Measurements from ENCODE around the gene CELA2B. TPM values are rescaled to one million over a fixed set of nuclear protein-coding genes. Genes with fewer than 3 reads are reported as not detected.

Gene CELA2B
- total and polyA plus RNA-seq, 7 donors = 0.36 TPM; not detected in 6

DNA sequence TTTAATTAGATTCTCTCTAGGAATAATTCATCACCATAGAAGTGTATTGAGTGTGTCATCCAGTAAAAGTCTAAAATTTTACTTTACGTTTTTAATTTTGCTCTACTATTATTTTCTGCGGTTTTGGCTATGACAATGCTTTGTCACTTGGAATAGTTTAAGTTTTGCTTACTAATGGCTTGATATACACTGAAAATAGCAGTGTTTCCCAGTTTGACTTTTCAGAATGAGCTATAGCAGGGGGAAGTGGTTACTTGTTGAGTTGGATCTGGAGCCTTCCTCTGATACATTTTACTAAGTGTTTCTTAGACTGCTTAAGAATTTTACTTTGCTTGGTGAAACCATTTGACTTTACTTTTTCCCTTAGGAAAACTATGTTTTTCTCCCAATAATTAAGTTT, 55.8 kb downstream of the CELA2B start:
- 87 to 92% (median 91%) methylated on average over 2 of the region's 2 CpGs for WGBS, 3 donors
- Histone ChIP-seq H3K4me3 (no peak overlapping the region), H3K4me1 (peaks cover 8% of the 10 kb centered on the region), H3K9me3 (no peaks in the 10 kb centered on the region), H3K27me3 (ENCODE audit: insufficient read depth in 3 of 3, low read length in 2 of 3) (no peaks in the 10 kb centered on the region), H3K27ac (no peak overlapping the region), H3K36me3 (ENCODE audit: insufficient read depth in 1 of 2, low read depth in 1 of 2) (peaks cover 0 to 68% of the 10 kb centered on the region in 2 donors)
- ATAC-seq (no peak), DNase-seq (no peak)
- TF ChIP-seq, protein P1, sequence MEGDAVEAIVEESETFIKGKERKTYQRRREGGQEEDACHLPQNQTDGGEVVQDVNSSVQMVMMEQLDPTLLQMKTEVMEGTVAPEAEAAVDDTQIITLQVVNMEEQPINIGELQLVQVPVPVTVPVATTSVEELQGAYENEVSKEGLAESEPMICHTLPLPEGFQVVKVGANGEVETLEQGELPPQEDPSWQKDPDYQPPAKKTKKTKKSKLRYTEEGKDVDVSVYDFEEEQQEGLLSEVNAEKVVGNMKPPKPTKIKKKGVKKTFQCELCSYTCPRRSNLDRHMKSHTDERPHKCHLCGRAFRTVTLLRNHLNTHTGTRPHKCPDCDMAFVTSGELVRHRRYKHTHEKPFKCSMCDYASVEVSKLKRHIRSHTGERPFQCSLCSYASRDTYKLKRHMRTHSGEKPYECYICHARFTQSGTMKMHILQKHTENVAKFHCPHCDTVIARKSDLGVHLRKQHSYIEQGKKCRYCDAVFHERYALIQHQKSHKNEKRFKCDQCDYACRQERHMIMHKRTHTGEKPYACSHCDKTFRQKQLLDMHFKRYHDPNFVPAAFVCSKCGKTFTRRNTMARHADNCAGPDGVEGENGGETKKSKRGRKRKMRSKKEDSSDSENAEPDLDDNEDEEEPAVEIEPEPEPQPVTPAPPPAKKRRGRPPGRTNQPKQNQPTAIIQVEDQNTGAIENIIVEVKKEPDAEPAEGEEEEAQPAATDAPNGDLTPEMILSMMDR (IDR thresholded peaks at IDR 0.05) = no peak
- intact Hi-C loops (cut with DNase I) = loop anchor here in 1 of 2 donors (10.0 kb wide), 1 partner anchor 93 kb away; no protein-coding TSS in a partner anchor

DNA sequence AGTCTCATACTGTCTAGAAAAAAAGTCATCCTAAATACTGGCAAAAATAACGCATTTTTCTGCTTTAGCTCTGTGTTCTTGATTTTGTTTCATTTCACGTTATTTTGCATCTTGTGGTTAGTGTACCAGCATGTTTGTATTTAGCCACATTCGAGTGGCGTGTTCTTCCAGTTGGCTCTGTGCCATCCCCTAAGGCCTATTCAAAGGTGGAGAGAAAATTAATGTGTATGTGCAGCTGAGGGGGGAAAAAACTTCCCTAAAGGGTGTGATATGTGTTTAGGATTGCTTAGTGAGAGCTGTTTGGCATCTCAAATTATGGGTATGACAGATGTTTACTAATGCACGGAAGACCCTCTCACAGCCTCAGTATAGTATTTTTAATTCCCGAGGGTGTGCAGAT, 62.9 kb downstream of the CELA2B start:
- Histone ChIP-seq H3K27ac (no peak overlapping the region), H3K27me3 (ENCODE audit: insufficient read depth in 3 of 3, low read length in 2 of 3) (no peaks in the 10 kb centered on the region), H3K9me3 (no peaks in the 10 kb centered on the region), H3K36me3 (ENCODE audit: insufficient read depth in 1 of 2, low read depth in 1 of 2) (peaks cover 6 to 99% of the 10 kb centered on the region in 2 donors), H3K4me1 (no peaks in the 10 kb centered on the region), H3K4me3 (no peak overlapping the region)
- TF ChIP-seq, protein P1 (IDR thresholded peaks at IDR 0.05) = no peak
- WGBS, 3 donors = 68 to 87% (median 77%) methylated on average over 6 of the region's 6 CpGs
- DNase-seq (no peak), ATAC-seq (no peak)
- intact Hi-C loops (cut with DNase I) = loop anchor here in 1 of 2 donors (10.0 kb wide), 1 partner anchor 86 kb away; no protein-coding TSS in a partner anchor

DNA sequence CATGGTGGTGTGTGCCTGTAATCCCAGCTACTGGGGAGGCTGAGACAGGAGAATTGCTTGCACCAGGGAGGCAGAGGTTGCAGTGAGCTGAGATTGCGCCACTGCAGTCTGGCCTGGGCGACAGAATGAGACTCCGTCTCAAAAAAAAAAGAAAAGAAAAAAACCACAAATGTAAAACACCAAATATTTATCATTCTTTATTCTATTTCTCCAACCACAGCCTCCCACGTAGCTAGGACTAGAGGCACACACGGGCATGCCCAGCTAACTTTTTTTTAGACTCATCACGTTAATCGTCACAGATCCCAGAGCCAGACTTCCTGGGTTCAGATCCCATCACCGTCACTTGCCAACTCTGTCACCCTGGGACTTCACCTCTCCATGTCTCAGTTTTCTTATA, 64.3 kb downstream of the CELA2B start:
- intact Hi-C loops (cut with DNase I) = no loop called here
- DNase-seq (no peak), ATAC-seq (no peak)
- peaks cover 10 to 97% of the 10 kb centered on the region in 2 donors for H3K36me3 ChIP-seq (ENCODE audit: insufficient read depth in 1 of 2, low read depth in 1 of 2)
- WGBS, 3 donors = 86 to 93% (median 88%) methylated on average over 8 of the region's 8 CpGs
- H3K27me3 ChIP-seq (ENCODE audit: insufficient read depth in 3 of 3, low read length in 2 of 3) = no peaks in the 10 kb centered on the region
- no peak overlapping the region for H3K4me3 ChIP-seq
- no peaks in the 10 kb centered on the region for H3K4me1 ChIP-seq
- no peaks in the 10 kb centered on the region for H3K9me3 ChIP-seq
- TF ChIP-seq, protein P1 (IDR thresholded peaks at IDR 0.05) = no peak
- H3K27ac ChIP-seq = no peak overlapping the region

Other genes starting within 250 kb of the CELA2B start
- under 1 TPM in 2 of 4 donors, not detected in 2; 0.06 to 0.24 TPM for gene FHAD1, start 228.9 kb upstream of the CELA2B start, total RNA-seq
- under 1 TPM in 1 of 3 donors, not detected in 2; 0.03 TPM for gene FHAD1, start 228.9 kb upstream of the CELA2B start, polyA plus RNA-seq
- 1 to 10 TPM; 4.8 to 6.9 (median 6.5) TPM for gene EFHD2, start 66.2 kb upstream of the CELA2B start, total RNA-seq
- gene EFHD2, start 66.2 kb upstream of the CELA2B start, polyA plus RNA-seq = 1 to 10 TPM; 2.3 to 5.4 (median 4.3) TPM
- under 1 TPM in 1 of 4 donors, not detected in 3; 0.17 TPM for gene CTRC, start 37.7 kb upstream of the CELA2B start, total RNA-seq
- under 1 TPM in 2 of 3 donors, not detected in 1; 0.08 to 0.68 TPM for gene CTRC, start 37.7 kb upstream of the CELA2B start, polyA plus RNA-seq
- 1 to 10 TPM in 1 of 4 donors, not detected in 3; 2.1 TPM for gene CELA2A, start 19.4 kb upstream of the CELA2B start, total RNA-seq
- gene CELA2A, start 19.4 kb upstream of the CELA2B start, polyA plus RNA-seq = under 1 TPM in 1 of 3 donors, not detected in 2; 0.10 TPM
- 1 to 10 TPM; 6.1 to 8.9 (median 7.4) TPM for gene CASP9, start 48.1 kb downstream of the CELA2B start, total RNA-seq
- 10 to 100 TPM in 1 of 3 donors, 1 to 10 TPM in 2; 5.3 to 10.5 (median 9.9) TPM for gene CASP9, start 48.1 kb downstream of the CELA2B start, polyA plus RNA-seq
- gene DNAJC16, start 50.7 kb downstream of the CELA2B start, total RNA-seq = 10 to 100 TPM; 17.2 to 29.9 (median 22.7) TPM
- gene DNAJC16, start 50.7 kb downstream of the CELA2B start, polyA plus RNA-seq = 10 to 100 TPM in 1 of 3 donors, 1 to 10 TPM in 2; 6.8 to 16.2 (median 6.8) TPM
- gene AGMAT, start 108.9 kb downstream of the CELA2B start, total RNA-seq = 10 to 100 TPM in 1 of 4 donors, 1 to 10 TPM in 3; 2.6 to 12.6 (median 3.4) TPM
- 1 to 10 TPM; 2.6 to 8.1 (median 7.2) TPM for gene AGMAT, start 108.9 kb downstream of the CELA2B start, polyA plus RNA-seq
- 10 to 100 TPM; 23.8 to 80.2 (median 39.5) TPM for gene DDI2, start 141.4 kb downstream of the CELA2B start, total RNA-seq
- 10 to 100 TPM in 2 of 3 donors, 1 to 10 TPM in 1; 4.8 to 35.4 (median 18.7) TPM for gene DDI2, start 141.4 kb downstream of the CELA2B start, polyA plus RNA-seq
- gene PLEKHM2, start 208.2 kb downstream of the CELA2B start, total RNA-seq = 100 to 1,000 TPM; 137 to 177 (median 156) TPM
- 100 to 1,000 TPM in 1 of 3 donors, 10 to 100 TPM in 2; 78.1 to 167 (median 86.8) TPM for gene PLEKHM2, start 208.2 kb downstream of the CELA2B start, polyA plus RNA-seq